Stimulated activated CD8-positive, alpha-beta memory T cell treated with anti-CD3 and anti-CD28 coated beads, Interleukin-4, amount 100 ng/mL, for 48 hours (primary cell): ENCODE data around the gene CD44.

Experiments
- DNase-seq: peaks from one replicate; pipeline ENCODE4 v3.0.0-alpha.2; 2020

The CD44 gene

DNA sequence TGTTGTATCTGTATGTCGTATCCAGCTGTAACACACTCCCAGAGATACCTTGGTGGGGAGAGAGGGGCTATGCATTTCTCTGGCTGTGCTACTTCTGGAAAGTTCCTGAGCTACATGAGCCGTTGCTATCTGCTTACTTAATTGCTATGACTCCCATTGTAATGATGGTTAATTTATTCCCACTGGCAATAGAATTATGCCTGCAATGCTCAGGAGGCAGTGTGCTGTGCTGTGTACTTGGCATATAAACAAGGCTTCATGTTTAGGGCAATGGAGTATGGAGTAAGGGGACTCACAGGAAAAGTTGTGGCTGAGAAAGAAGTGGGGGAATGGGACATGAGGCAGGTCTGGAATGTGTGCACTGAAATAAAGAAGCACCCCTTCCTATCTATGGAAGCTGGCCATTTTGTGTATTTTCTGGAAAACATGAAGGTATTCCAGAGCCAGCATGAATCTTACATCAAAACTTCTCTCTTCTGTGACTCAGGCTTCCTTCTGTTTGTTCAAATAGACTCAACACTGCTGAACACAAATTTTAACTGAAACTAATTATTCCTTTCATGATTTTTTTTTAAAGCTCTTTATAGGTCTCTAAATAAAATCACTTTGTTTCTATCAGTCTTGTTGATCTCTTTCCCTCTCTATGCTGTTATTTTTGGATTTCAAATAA is 40.6 kb downstream of the CD44 start:
- no peak for DNase-seq

DNA sequence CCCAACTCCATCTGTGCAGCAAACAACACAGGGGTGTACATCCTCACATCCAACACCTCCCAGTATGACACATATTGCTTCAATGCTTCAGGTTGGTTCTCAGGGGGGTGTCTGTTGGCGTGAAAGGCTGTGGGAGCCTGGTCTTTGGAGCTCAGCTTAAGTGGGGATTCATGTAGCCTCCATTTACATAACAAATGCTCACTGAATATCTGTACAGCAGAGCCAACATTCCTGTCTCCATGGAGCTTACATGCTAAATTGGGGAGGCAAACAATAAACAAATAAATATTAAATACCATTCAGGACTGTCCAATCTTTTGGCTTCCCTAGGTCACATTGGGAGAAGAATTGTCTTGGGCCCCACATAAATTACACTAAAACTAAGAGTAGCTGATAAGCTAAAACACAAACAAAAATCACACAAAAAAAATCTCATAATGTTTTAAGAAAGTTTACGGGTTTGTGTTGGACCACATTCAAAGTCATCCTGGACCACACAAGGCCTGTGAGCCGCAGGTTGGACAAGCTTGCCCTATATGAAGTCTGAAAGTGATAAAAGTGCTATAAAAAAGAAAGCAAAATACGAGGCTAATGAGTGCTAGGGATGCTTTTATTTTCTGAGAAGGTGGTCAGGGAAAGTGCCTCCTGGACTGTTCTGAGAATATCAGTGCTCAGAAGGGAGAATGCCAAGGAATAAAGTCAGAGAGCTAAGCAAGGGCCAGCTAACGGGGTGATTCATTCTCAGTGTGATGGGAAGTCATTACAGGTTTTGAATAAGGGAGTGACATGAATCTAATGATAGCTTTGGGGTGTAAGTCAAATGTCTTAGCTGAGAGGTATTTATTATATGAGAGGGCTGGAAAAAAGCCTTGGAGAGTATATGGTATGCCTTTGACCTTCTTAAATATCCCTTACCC is 41.6 kb downstream of the CD44 start:
- no peak for DNase-seq

- no peak for DNase-seq
Observed at GRCh38 chr11:35182317-35182939, 43.5 kb downstream of the CD44 start.

DNA sequence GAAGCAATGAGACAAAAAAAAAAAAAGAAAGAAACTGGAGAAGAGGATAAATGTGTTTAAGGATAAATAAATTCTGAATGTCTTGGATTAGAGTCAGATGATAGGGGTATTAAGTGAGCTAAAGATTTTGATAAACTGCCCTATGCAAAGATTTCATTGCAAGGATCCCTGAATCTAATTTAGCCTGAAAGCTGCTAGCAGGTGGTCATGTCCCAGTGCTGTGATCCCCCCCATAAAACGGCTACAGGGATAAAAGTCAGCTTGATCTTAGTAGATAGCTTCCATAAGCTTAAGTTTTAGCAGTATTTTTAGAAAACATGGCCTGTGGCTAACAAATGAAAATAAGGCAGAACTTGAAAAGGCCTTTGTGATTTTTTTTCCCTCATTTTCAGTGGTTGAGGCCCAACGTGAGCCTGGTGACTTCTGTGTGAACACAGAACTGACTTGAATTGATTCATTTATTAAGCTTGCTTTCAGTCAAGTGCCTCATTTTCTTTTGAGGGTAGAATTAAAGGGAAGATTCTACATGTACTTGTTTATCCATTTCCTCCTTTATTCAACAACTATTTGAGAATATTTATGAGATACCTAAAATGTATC is 44.5 kb downstream of the CD44 start:
- DNase-seq: no peak

GRCh38 chr11:35185696-35186095 is 46.7 kb downstream of the CD44 start:
- DNase-seq: no peak

GRCh38 chr11:35187996-35188395 is 49.0 kb downstream of the CD44 start:
- DNase-seq: no peak

- DNase-seq: no peak
Observed at GRCh38 chr11:35190804-35191348, 51.9 kb downstream of the CD44 start.

GRCh38 chr11:35192347-35192746 is 53.4 kb downstream of the CD44 start:
- DNase-seq: no peak

DNA sequence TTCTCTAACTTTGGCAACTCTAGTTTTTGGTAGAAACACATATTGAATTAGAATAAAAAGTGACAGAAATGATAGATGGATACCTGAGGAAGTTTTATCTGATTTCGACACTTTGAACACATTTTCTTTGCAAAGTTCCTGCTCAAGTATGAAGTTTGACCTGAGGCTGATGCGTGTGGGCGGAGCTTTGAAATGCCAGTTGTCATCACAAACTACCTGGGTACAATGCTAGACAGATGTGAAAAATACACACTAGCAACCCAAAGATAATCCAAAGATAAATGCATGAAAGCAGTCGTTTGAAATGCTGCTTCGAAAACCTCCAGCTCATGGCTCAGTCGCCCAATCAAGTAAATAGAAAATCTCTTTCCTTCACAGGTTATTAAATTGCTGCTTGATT is 54.8 kb downstream of the CD44 start:
- DNase-seq: no peak

GRCh38 chr11:35197292-35197691 is 58.3 kb downstream of the CD44 start:
- DNase-seq: no peak

DNA sequence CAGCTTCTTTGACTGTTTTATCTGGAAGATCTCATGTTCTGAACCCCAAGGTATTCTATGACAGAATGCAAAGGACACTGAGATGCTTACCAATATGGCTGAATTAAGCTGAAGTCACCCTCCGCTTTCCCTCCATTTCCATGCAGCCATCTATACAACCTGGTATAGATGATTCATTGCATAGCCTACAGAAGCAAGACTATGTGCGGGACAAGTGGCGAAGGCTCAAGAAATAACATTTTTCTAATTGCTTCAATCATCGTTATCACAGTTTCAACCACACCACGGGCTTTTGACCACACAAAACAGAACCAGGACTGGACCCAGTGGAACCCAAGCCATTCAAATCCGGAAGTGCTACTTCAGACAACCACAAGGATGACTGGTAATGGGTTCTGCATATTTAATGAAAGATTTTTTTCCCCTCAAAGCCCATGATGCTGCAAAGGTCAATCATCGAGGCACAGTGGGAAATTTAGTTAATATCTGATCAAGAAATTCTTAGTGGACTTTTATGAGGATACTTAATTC is 61.9 kb downstream of the CD44 start:
- DNase-seq: no peak

DNA sequence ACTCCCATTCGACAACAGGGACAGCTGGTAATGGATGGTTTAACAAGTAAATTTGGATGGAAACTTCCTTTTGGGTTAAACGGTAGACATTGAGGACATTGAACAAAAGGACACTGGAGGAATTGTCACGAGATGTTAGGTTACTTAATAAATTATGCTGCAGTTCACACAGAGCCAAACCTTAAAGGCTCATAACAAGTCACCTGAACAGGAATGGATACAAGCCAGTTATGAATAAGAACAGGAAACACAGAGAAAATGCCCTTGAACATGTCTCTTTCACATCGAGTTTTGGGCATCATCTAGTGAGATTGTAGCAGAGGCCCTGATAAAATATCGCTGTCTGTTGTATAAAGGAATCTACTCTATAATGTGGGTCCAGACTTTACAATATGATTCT is 65.6 kb downstream of the CD44 start:
- no peak for DNase-seq

GRCh38 chr11:35206616-35207015 is 67.6 kb downstream of the CD44 start:
- no peak for DNase-seq

DNA sequence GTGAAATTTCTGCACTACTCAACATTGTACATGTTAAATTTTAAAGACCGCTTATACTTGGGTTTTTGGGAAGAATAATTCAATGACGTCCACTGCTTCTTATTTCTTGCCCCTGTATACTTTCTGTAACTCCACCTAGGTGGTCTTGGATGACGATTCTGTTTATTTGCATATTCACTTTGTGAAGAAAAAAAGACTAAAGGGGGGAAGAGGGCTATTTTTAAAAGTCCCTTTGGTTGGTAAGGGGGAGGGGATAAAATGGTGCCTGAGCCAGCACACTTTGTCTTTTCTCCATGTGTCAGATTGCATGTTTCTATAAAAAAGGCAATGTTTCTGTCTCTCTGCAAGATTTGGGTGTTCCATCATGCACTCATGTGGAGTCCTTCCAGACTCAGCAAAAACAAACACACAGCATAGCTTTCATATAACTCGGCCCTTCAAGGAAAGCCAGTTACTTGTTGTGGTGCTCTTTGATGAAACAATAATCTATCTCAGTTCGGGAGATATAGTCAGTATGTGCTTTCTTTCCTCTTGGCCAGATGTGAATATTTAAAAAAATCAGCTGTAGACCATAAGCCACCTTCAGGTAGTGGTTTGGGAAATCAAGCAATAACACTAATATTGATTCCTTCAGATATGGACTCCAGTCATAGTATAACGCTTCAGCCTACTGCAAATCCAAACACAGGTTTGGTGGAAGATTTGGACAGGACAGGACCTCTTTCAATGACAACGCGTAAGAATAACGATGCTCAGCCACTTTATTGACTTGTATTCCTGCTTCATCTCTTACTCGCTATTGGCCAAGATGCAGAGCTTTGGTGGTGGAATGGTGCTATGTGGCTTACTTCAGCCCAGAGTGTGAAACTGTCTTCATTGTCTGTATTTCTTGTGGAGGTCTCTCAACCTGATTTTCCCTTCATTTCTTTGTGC is 68.8 kb downstream of the CD44 start:
- no peak for DNase-seq

- no peak for DNase-seq
Observed at GRCh38 chr11:35208795-35209194, 69.8 kb downstream of the CD44 start.

GRCh38 chr11:35210876-35211546 is 72.0 kb downstream of the CD44 start:
- no peak for DNase-seq

GRCh38 chr11:35211952-35212351 is 73.0 kb downstream of the CD44 start:
- DNase-seq: no peak

DNA sequence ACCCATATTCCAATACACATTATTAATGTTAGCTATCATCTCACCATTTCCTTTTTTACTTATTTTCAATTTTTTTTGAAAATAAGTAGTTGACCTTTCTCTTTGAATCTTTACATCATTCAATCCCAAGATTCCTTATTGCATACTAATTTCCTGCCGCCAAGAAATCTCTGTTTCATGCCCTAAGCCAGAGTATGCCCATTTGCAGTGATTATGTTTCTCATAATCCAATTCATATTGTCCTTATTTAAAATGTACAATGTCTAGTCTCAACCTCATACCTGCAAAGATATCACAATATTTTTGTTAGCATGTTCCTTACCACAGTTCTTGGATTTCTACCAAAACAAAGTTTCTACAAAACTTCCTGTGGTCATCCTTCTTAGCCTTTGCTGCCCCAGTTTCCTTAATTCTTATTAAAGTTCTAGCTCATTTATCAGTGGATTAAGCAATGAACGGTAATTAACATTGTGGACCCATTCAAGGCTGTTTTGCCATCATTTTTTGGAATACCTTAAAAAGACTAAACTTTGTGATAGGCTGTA is 75.3 kb downstream of the CD44 start:
- DNase-seq: no peak

GRCh38 chr11:35214792-35215193 is 75.8 kb downstream of the CD44 start:
- DNase-seq: peak; percentile 64

- DNase-seq: no peak
Observed at GRCh38 chr11:35215945-35216344, 77.0 kb downstream of the CD44 start.
